Keratinocyte (primary cell): Measurements from ENCODE around the gene HCFC1R1. TPM values are rescaled to one million over a fixed set of nuclear protein-coding genes. Genes with fewer than 3 reads are reported as not detected.

Experiments
- DNase-seq: peaks from one replicate; pipeline ENCODE4 v3.0.0-alpha.2; 2011; ENCODE audit warnings: low read depth, missing footprints, low spot score
- FAIRE-seq: peaks from 2 replicates; lab custom pipeline; 2011; peaks lifted over from hg19 to GRCh38; lab: Jason Lieb, UNC
- H2AFZ ChIP-seq: 2 replicates; pipeline ENCODE4 v1.6.0; 2012; ENCODE audit warnings: low read length, control low read depth, inconsistent platforms; ENCODE audit not compliant: control insufficient read depth
- H3K27ac ChIP-seq: 2 replicates; pipeline ENCODE4 v1.5.1; 2011; ENCODE audit warnings: low read length; ENCODE audit not compliant: control insufficient read depth, insufficient read depth
- H3K27me3 ChIP-seq: 3 replicates; pipeline ENCODE4 v1.6.0; 2011; ENCODE audit warnings: low read length; ENCODE audit not compliant: control insufficient read depth, insufficient read depth; ENCODE audit errors: extremely low read depth
- H3K36me3 ChIP-seq, 2 experiments: 2 replicates in 1 of 2; 3 replicates in 1 of 2; pipeline ENCODE4 v1.5.1; 2011; ENCODE audit warnings: low read length in 2 of 2, mild to moderate bottlenecking in 1 of 2; ENCODE audit not compliant: control insufficient read depth in 2 of 2, insufficient read depth in 2 of 2; ENCODE audit errors: extremely low read depth in 1 of 2
- H3K4me1 ChIP-seq: 3 replicates; pipeline ENCODE4 v1.5.1; 2011; ENCODE audit warnings: low read length; ENCODE audit not compliant: control insufficient read depth, insufficient read depth; ENCODE audit errors: extremely low read depth
- H3K4me2 ChIP-seq: 3 replicates; pipeline ENCODE4 v1.6.0; 2011; ENCODE audit warnings: low read depth, low read length; ENCODE audit not compliant: control insufficient read depth, insufficient read depth; ENCODE audit errors: extremely low read depth
- H3K4me3 ChIP-seq, 3 experiments: fragments of 200-600 bp in 1 of 3; sonication (generic) in 1 of 3; 2 replicates in 2 of 3; 3 replicates in 1 of 3; pipeline ENCODE4 v1.5.1; 2011 to 2016; ENCODE audit warnings: low read length in 3 of 3, mild to moderate bottlenecking in 3 of 3, control low read depth in 2 of 3, inconsistent platforms in 1 of 3, low read depth in 1 of 3, mixed read lengths in 1 of 3, mixed run types in 1 of 3, moderate library complexity in 1 of 3; ENCODE audit not compliant: control insufficient read depth in 2 of 3, insufficient read depth in 2 of 3; ENCODE audit errors: extremely low read depth in 1 of 3
- H3K79me2 ChIP-seq: 2 replicates; pipeline ENCODE4 v1.6.0; 2012; ENCODE audit warnings: low read length; ENCODE audit not compliant: control insufficient read depth, insufficient read depth
- H3K9ac ChIP-seq: 3 replicates; pipeline ENCODE4 v1.6.0; 2011; ENCODE audit warnings: low read length; ENCODE audit not compliant: control insufficient read depth, insufficient read depth; ENCODE audit errors: extremely low read depth
- H3K9me1 ChIP-seq: 3 replicates; pipeline ENCODE4 v1.6.0; 2011; ENCODE audit warnings: low read length; ENCODE audit not compliant: control insufficient read depth, insufficient read depth; ENCODE audit errors: extremely low read depth
- H3K9me3 ChIP-seq: 2 replicates; pipeline ENCODE4 v1.5.1; 2012; ENCODE audit warnings: low read depth, low read length; ENCODE audit not compliant: control insufficient read depth
- H4K20me1 ChIP-seq: 3 replicates; pipeline ENCODE4 v1.6.0; 2011; ENCODE audit warnings: low read length; ENCODE audit not compliant: control insufficient read depth, insufficient read depth; ENCODE audit errors: extremely low read depth
- EZH2 ChIP-seq: IDR thresholded peaks from one replicate; pipeline ENCODE4 v1.6.1; 2012; ENCODE audit warnings: inconsistent platforms, mild to moderate bottlenecking, low read length, moderate library complexity
- dilution Hi-C: fragments of 300-500 bp; cut with MboI; formaldehyde crosslinking; loops from one replicate; pipeline ENCODE4 v1.7.0; 2020; ENCODE audit warnings: low sequenced_read_pairs; ENCODE audit not compliant: extremely low pct_ligation_motif_present
- polyA plus RNA-seq, 5 experiments: library from polyadenylated mRNA; depleted of rRNA in 3 of 5; stranded (reverse) in 3 of 5; stranded (forward) in 1 of 5; unstranded in 1 of 5; fragments of >200 nt; gene quantifications; 1 replicate in 1 of 5; 2 replicates in 3 of 5; 3 replicates in 1 of 5; pipeline versions ENCODE4 v1.2.1 to v1.2.3, GENCODE V29; 2011 to 2012; ENCODE audit warnings: missing spikeins in 2 of 5, low read depth in 1 of 5, low replicate concordance in 1 of 5
- TF ChIP-seq, protein P1 (sequence below), 3 experiments: IDR thresholded peaks in 1 of 3; conservative IDR thresholded peaks in 1 of 3; optimal IDR thresholded peaks in 1 of 3; 2 replicates in 2 of 3; 3 replicates in 1 of 3; pipeline versions ENCODE3 to v1.5.1; 2011; ENCODE audit warnings: low read length in 3 of 3, mild to moderate bottlenecking in 3 of 3, moderate library complexity in 2 of 3, control low read depth in 1 of 3, inconsistent platforms in 1 of 3; ENCODE audit not compliant: insufficient read depth in 2 of 3; ENCODE audit errors: extremely low read depth in 1 of 3

HCFC1R1 gene
- polyA plus RNA-seq, 1 donor (not counting 4 experiments of a cell fraction or from before 2014, with no cell fraction given), result 13.0 TPM

GRCh38 chr16:3025032-3026002, 1.6 kb upstream of the HCFC1R1 start:
- DNase-seq, result no peak

DNA sequence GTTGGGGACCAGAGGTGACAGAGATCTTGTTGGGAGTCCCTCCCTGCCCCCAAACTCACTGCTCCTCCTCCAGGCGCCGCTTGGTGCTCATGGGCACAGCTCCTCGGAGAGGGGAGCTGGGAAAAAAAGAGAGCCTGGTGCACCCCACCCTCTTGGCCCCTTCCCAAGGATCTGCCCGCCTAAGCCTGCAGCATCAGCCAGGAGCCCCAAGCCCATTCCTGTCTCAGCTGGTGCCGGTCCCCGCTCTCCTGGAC, 400 bp downstream of the HCFC1R1 start:
- no peaks in the 10 kb centered on the region for H3K9me3 ChIP-seq
- TF ChIP-seq, protein P1, sequence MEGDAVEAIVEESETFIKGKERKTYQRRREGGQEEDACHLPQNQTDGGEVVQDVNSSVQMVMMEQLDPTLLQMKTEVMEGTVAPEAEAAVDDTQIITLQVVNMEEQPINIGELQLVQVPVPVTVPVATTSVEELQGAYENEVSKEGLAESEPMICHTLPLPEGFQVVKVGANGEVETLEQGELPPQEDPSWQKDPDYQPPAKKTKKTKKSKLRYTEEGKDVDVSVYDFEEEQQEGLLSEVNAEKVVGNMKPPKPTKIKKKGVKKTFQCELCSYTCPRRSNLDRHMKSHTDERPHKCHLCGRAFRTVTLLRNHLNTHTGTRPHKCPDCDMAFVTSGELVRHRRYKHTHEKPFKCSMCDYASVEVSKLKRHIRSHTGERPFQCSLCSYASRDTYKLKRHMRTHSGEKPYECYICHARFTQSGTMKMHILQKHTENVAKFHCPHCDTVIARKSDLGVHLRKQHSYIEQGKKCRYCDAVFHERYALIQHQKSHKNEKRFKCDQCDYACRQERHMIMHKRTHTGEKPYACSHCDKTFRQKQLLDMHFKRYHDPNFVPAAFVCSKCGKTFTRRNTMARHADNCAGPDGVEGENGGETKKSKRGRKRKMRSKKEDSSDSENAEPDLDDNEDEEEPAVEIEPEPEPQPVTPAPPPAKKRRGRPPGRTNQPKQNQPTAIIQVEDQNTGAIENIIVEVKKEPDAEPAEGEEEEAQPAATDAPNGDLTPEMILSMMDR (optimal IDR thresholded peaks at IDR 0.05 in 1 of 3, IDR thresholded peaks at IDR 0.05 in 1 of 3, conservative IDR thresholded peaks at IDR 0.05 in 1 of 3; ENCODE audit: extremely low read depth in 1 of 3, insufficient read depth in 2 of 3, low read length in 3 of 3), result no peak
- no peak for TF ChIP-seq EZH2
- no peak overlapping the region for H2AFZ ChIP-seq
- peaks cover 23% of the 10 kb centered on the region for H3K4me1 ChIP-seq
- DNase-seq, result no peak
- dilution Hi-C loops, result no loop called here
- no peaks in the 10 kb centered on the region for H4K20me1 ChIP-seq
- no peaks in the 10 kb centered on the region for H3K27me3 ChIP-seq
- peaks cover 14 to 28% of the 10 kb centered on the region in 2 experiments for H3K36me3 ChIP-seq
- peak overlapping the region; percentile 97 for H3K9ac ChIP-seq
- H3K4me3 ChIP-seq, result peak overlapping the region; percentile 80 to 85 (median 84)
- FAIRE-seq, result peak; percentile 77
- no peaks in the 10 kb centered on the region for H3K9me1 ChIP-seq
- peak overlapping the region; percentile 97 for H3K27ac ChIP-seq
- peak overlapping the region; percentile 81 for H3K4me2 ChIP-seq
- no peaks in the 10 kb centered on the region for H3K79me2 ChIP-seq

More at GRCh38 chr16:3025032-3026002, 1.6 kb upstream of the HCFC1R1 start:
- TF ChIP-seq, protein P1 (optimal IDR thresholded peaks at IDR 0.05 in 1 of 3, IDR thresholded peaks at IDR 0.05 in 1 of 3, conservative IDR thresholded peaks at IDR 0.05 in 1 of 3; ENCODE audit: extremely low read depth in 1 of 3, insufficient read depth in 2 of 3, low read length in 3 of 3), result no peak
- no peak for TF ChIP-seq EZH2
- Histone ChIP-seq H3K4me2 (no peak overlapping the region), H3K27ac (no peak overlapping the region), H3K36me3 (peaks cover 16 to 28% of the 10 kb centered on the region in 2 experiments), H3K9ac (no peak overlapping the region), H4K20me1 (no peaks in the 10 kb centered on the region), H3K4me3 (no peak overlapping the region), H2AFZ (no peak overlapping the region), H3K9me3 (no peaks in the 10 kb centered on the region), H3K9me1 (no peaks in the 10 kb centered on the region), H3K4me1 (peaks cover 24% of the 10 kb centered on the region), H3K27me3 (peaks cover 14% of the 10 kb centered on the region), H3K79me2 (no peaks in the 10 kb centered on the region)
- no peak for FAIRE-seq
- dilution Hi-C loops, result no loop called here
